ENCODE results near the gene RPGRIP1. TPM values are rescaled to one million over a fixed set of nuclear protein-coding genes. Genes with fewer than 3 reads are reported as not detected.
A peak's percentile ranks its signal among the peaks of the same experiment; 100 is the strongest.
"Not testable (repeated sequence)": the region's sequence is repeated elsewhere in the genome, so short reads cannot be mapped to it uniquely, and the experiment has no call there.

Gene RPGRIP1
- total RNA-seq, 4 donors from 2014 or later = not detected

GRCh38 chr14:21299562-21300130, 19.8 kb downstream of the RPGRIP1 start:
- Histone ChIP-seq H3K9me3 (no peaks in the 10 kb centered on the region), H3K27me3 (peaks cover 0 to 27% (median 5%) of the 10 kb centered on the region in 4 donors), H3K27ac (replicated peaks in 1 of 4) (no peak overlapping the region), H3K4me1 (peaks cover 3 to 7% (median 6%) of the 10 kb centered on the region in 4 donors), H3K4me3 (no peak overlapping the region), H3K36me3 (no peaks in the 10 kb centered on the region)
- TF ChIP-seq POLR2AphosphoS5 (IDR thresholded peaks at IDR 0.05) (no peak), POLR2A (IDR thresholded peaks at IDR 0.05; ENCODE audit: low read depth) (no peak)
- DNase-seq (ENCODE audit: extremely low spot score) = no peak
- intact Hi-C loops (cut with DNase I) = no loop called here
- WGBS = 87% methylated on average over 10 of the region's 10 CpGs

DNA sequence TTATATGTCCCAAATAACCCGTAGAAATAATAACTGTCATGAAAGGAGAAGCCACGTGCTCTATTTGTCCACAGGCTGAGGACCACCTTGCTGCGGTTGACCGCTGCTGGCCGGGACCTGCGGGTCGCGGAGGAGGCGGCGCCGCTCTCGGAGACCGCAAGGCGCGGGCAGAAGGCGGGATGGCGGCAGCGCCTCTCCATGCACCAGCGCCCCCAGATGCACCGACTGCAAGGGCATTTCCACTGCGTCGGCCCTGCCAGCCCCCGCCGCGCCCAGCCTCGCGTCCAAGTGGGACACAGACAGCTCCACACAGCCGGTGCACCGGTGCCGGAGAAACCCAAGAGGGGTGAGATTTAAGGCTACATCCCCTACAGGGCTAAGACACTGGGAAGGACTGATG, 21.0 kb downstream of the RPGRIP1 start:
- Histone ChIP-seq H3K9me3 (no peaks in the 10 kb centered on the region), H3K36me3 (no peaks in the 10 kb centered on the region), H3K27ac (replicated peaks in 1 of 4) (no peak overlapping the region), H3K4me1 (peaks cover 3 to 7% (median 6%) of the 10 kb centered on the region in 4 donors), H3K4me3 (peak overlapping the region; percentile 24 to 47 (median 36)), H3K27me3 (peaks cover 0 to 27% (median 5%) of the 10 kb centered on the region in 4 donors)
- DNase-seq (ENCODE audit: extremely low spot score) = no peak
- peak in 1 of 3 experiments; percentile 11 for TF ChIP-seq CTCF (IDR thresholded peaks at IDR 0.05)
- no peak for TF ChIP-seq POLR2A (IDR thresholded peaks at IDR 0.05; ENCODE audit: low read depth)
- 1% methylated on average over 27 of the region's 30 CpGs for WGBS
- intact Hi-C loops (cut with DNase I) = no loop called here

DNA sequence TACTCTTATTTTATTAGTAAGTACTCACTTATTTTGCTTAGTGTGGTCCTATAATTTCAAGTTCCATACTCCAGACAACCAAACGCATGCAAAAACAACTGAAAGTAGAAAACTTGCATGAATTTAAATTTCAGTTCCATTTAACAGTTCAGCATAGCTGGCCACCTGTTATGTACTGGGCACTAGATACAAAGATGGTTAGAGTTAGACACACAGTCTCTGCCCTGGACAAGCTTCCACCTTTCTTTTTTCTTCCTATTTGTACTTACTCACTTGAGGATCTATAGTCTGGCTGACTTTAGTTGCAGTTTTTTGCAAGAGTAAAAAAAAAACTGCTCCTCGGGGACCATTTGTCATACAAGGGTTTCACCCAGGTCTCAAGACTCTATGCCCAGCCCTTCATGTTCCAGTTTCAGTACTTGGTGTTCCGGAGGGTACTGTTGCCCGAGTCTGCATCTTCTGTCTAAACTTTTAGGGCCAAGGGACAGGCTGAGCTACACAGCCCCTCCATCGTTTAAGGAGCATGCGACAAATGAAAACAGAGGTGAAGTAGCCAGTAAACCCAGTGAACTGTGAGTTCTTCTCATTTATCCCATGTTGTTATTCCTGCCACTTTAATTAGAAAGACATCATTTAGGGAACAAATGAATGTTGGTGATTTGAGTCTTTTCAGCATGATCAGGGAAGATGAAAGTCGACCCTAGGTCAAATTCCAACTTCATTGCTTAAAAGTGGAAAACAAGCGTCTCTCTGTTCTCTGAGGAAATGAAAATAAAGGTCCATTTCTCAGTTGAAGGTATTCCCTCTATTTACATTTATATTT, 22.3 kb downstream of the RPGRIP1 start:
- WGBS = 86% methylated on average over 8 of the region's 8 CpGs
- no peak for DNase-seq (ENCODE audit: extremely low spot score)
- Histone ChIP-seq H3K9me3 (no peaks in the 10 kb centered on the region), H3K27me3 (peaks cover 0 to 27% (median 5%) of the 10 kb centered on the region in 4 donors), H3K27ac (replicated peaks in 1 of 4) (no peak overlapping the region), H3K36me3 (no peaks in the 10 kb centered on the region), H3K4me1 (peaks cover 3 to 7% (median 6%) of the 10 kb centered on the region in 4 donors), H3K4me3 (no peak overlapping the region)
- no peak for TF ChIP-seq CTCF (IDR thresholded peaks at IDR 0.05)
- TF ChIP-seq EP300 (IDR thresholded peaks at IDR 0.05) = no peak
- no peak for TF ChIP-seq POLR2A (IDR thresholded peaks at IDR 0.05; ENCODE audit: low read depth)
- TF ChIP-seq POLR2AphosphoS5 (IDR thresholded peaks at IDR 0.05) = no peak
- intact Hi-C loops (cut with DNase I) = no loop called here

GRCh38 chr14:21302836-21303140, 22.9 kb downstream of the RPGRIP1 start:
- WGBS = 85% methylated on average over 2 of the region's 2 CpGs
- H3K4me3 ChIP-seq; H3K9me3 ChIP-seq; H3K4me1 ChIP-seq; intact Hi-C loops (cut with DNase I); H3K36me3 ChIP-seq; H3K27ac ChIP-seq (replicated peaks in 1 of 4); DNase-seq (ENCODE audit: extremely low spot score): not testable (repeated sequence)
- H3K27me3 ChIP-seq = peaks cover 0 to 27% (median 5%) of the 10 kb centered on the region in 4 donors

DNA sequence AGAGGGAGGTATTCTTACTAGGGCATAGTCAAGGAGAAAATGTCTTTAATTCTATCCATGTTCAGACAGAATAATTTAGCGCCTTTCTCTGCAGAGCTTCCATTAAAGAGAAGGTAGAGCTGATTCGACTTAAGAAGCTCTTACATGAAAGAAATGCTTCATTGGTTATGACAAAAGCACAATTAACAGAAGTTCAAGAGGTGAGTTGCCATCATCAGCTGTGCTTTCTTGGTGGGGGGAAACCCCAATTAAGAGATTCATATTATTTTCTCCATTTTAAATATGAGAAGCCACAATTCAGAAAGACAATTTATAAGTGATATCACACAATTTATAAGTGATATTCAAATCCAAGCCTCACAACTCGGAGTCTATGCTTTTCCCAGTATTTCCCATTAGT, 27.8 kb downstream of the RPGRIP1 start:
- no peak for DNase-seq (ENCODE audit: extremely low spot score)
- H3K9me3 ChIP-seq = no peaks in the 10 kb centered on the region
- peaks cover 0 to 8% (median 0%) of the 10 kb centered on the region in 4 donors for H3K27me3 ChIP-seq
- intact Hi-C loops (cut with DNase I) = no loop called here
- no peak overlapping the region for H3K4me3 ChIP-seq
- TF ChIP-seq POLR2AphosphoS5 (IDR thresholded peaks at IDR 0.05) (no peak), CTCF (IDR thresholded peaks at IDR 0.05) (no peak), POLR2A (IDR thresholded peaks at IDR 0.05; ENCODE audit: low read depth) (no peak), EP300 (IDR thresholded peaks at IDR 0.05) (no peak)
- H3K36me3 ChIP-seq = no peaks in the 10 kb centered on the region
- 85% methylated on average over 3 of the region's 3 CpGs for WGBS
- no peak overlapping the region for H3K27ac ChIP-seq (replicated peaks in 1 of 4)
- H3K4me1 ChIP-seq = peaks cover 0 to 14% (median 11%) of the 10 kb centered on the region in 4 donors

Measured in esophagus muscularis mucosa (tissue), 4 donors.